CD4-positive, CD25-positive, alpha-beta regulatory T cell (primary cell): ENCODE results near the gene GOLGA8R. TPM values are rescaled to one million over a fixed set of nuclear protein-coding genes. Genes with fewer than 3 reads are reported as not detected.
"Not testable (repeated sequence)": the region's sequence is repeated elsewhere in the genome, so short reads cannot be mapped to it uniquely, and the experiment has no call there.

Experiments
- ATAC-seq, 2 donors: fragments of 150-1000 bp; cut with Tn5 transposase; one replicate each; pipeline ENCODE4 v1.10.0; 2021; ENCODE audit warnings: low read depth in 2 of 2, moderate number of reproducible peaks in 2 of 2, moderate library complexity in 1 of 2
- DNase-seq, 3 donors: peaks; one replicate each; pipeline versions ENCODE4 v3.0.0 to v3.0.0-alpha.2; 2012 to 2022; ENCODE audit warnings: mixed read lengths in 1 of 3
- H3K27ac ChIP-seq: one replicate; pipeline ENCODE4 v1.7.0; 2013; ENCODE audit warnings: mild to moderate bottlenecking, low read length; ENCODE audit not compliant: insufficient read depth, poor library complexity, severe bottlenecking
- H3K27me3 ChIP-seq: one replicate; pipeline ENCODE4 v1.7.0; 2013; ENCODE audit warnings: low read length; ENCODE audit not compliant: control insufficient read depth, insufficient read depth
- H3K36me3 ChIP-seq: one replicate; pipeline ENCODE4 v1.7.0; 2013; ENCODE audit warnings: mild to moderate bottlenecking, low read length, moderate library complexity; ENCODE audit not compliant: control insufficient read depth, insufficient read depth
- H3K4me1 ChIP-seq: 2 replicates; pipeline ENCODE4 v1.7.0; 2013; ENCODE audit warnings: mild to moderate bottlenecking, low read length; ENCODE audit not compliant: insufficient read depth, control insufficient read depth, poor library complexity, severe bottlenecking
- H3K4me3 ChIP-seq: one replicate; pipeline ENCODE4 v1.7.0; 2013; ENCODE audit warnings: low read depth, mild to moderate bottlenecking, low read length, moderate library complexity
- H3K9me3 ChIP-seq, 2 experiments: 1 replicate in 1 of 2; 2 replicates in 1 of 2; pipeline ENCODE4 v1.7.0; 2013; ENCODE audit warnings: low read length in 2 of 2, mild to moderate bottlenecking in 1 of 2, moderate library complexity in 1 of 2; ENCODE audit not compliant: control insufficient read depth in 2 of 2
- H3K27ac Mint-ChIP-seq, 3 donors: one replicate each; pipeline ENCODE4 v1.8.0; 2020 to 2022; ENCODE audit warnings: mild to moderate bottlenecking in 3 of 3, mixed read lengths in 3 of 3, moderate library complexity in 2 of 3
- H3K27me3 Mint-ChIP-seq: one replicate; pipeline ENCODE4 v1.8.0; 2022; ENCODE audit warnings: mild to moderate bottlenecking, mixed read lengths
- H3K36me3 Mint-ChIP-seq: one replicate; pipeline ENCODE4 v1.8.0; 2020; ENCODE audit warnings: mixed read lengths
- H3K4me1 Mint-ChIP-seq, 4 donors: one replicate each; pipeline ENCODE4 v1.8.0; 2020 to 2022; ENCODE audit warnings: mixed read lengths in 4 of 4, mild to moderate bottlenecking in 1 of 4
- H3K4me3 Mint-ChIP-seq, 4 donors: one replicate each; pipeline ENCODE4 v1.8.0; 2020 to 2022; ENCODE audit warnings: mild to moderate bottlenecking in 4 of 4, mixed read lengths in 4 of 4, moderate library complexity in 3 of 4
- H3K9me3 Mint-ChIP-seq, 7 donors: one replicate each; pipeline ENCODE4 v1.8.0; 2020 to 2022; ENCODE audit warnings: mixed read lengths in 7 of 7, mild to moderate bottlenecking in 3 of 7, moderate library complexity in 2 of 7
- polyA plus RNA-seq, 4 donors: library from polyadenylated mRNA; unstranded; fragments of 300-500 nt; fragmentation: Illumina TruSeq; gene quantifications; one replicate each; pipeline ENCODE4 v1.2.3, GENCODE V29; 2021
- total RNA-seq: library from RNA; stranded (reverse); gene quantifications from one replicate; pipeline ENCODE4 v1.2.3, GENCODE V29; 2022

Gene GOLGA8R
- total and polyA plus RNA-seq, 5 donors from 2014 or later = 0.08 to 0.69 TPM; not detected in 3

DNA sequence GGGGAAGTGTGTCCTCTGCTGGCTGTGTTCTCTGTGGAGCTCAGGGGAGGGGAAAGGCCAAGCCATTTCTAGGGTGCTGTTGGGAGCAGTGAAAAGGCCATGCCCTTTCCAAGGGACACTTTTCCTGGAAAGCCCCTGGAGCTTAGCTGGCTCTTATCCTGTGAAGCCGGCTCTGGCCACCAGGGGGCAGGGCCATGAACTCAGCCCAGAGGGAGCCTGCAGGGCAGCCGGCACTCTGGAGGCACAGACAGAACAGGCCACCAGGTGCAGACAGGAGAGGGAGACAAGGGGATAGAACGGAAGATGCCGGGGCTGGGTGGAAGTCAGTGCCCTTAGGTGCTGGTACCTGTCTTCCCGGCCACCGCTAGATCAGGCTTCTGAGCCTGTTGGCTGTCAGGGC lies 15.1 kb downstream of the GOLGA8R start:
- not testable (repeated sequence) for H3K27me3 ChIP-seq, H3K4me1 Mint-ChIP-seq, H3K4me3 Mint-ChIP-seq, H3K36me3 ChIP-seq, H3K36me3 Mint-ChIP-seq, H3K27ac Mint-ChIP-seq, H3K4me3 ChIP-seq, H3K9me3 Mint-ChIP-seq, H3K27me3 Mint-ChIP-seq, H3K27ac ChIP-seq, H3K9me3 ChIP-seq, H3K4me1 ChIP-seq
- ATAC-seq (peak in 1 of 2 donors; percentile 67), DNase-seq (peak in 2 of 3 donors; percentile 15 to 38)

DNA sequence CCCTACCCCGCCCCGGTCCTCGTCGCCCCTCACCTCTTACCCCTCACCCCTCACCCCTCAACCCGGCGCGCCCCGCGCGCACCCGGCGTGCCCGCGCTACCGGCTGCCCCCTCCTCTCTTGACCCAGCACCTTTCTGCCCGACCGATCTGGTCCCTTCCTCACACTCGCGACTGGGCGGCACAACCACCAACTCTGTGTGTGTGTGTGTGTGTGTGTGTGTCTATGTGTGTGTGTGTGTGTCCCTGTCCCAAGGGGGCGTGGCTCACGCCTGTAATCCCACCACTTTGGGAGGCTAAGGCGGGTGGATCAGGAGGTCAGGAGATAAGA lies 20.4 kb downstream of the GOLGA8R start:
- not testable (repeated sequence) for H3K27me3 ChIP-seq, H3K9me3 Mint-ChIP-seq, H3K4me1 Mint-ChIP-seq, H3K4me3 ChIP-seq, DNase-seq, H3K27me3 Mint-ChIP-seq, H3K27ac ChIP-seq, H3K4me3 Mint-ChIP-seq, H3K36me3 ChIP-seq, H3K9me3 ChIP-seq, H3K36me3 Mint-ChIP-seq, H3K27ac Mint-ChIP-seq, H3K4me1 ChIP-seq
- ATAC-seq = peak in 1 of 2 donors; percentile 14

DNA sequence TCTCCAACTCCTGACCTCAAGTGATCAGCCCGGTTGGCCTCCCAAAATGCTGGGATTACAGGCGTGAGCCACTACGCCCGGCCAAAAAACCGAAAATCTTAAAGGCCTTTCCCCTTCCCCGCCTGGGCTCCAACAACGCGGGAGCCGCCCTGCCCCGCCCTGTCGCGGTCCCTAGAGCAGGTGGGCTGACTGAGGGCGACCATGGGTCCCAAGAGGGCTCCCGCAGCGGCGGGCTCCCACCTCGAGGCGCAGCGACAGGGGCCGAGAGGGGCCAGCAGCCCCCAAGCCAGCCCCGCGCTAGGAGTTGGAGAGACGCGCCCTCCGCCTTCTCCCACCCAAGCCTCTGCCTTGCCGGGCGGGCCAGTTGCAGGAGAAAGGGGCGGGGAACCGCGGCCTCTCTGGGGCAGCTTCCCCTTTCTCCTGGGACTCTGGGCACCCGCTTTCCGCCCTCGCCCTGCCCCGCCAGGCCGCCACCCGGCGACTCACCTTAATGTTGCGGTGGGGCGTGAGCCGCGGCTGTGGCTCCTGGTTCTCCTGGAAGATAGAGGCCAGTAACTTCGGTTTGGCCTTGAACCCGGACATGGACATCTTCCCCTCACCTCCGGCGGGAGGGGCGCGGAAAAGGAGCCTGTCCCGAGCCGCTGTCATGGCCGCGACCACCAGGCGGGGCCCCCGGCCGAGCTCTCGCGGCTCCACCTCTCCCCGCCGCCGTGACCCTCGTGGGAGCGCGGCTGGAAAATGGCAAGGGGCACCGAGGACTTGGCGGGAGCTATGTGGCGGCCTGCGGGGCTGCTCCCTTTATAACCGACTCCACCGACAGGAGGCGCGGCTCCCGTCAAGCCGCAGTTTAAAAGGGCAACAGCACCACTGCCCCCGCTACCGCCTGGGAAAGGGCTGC lies 21.0 kb downstream of the GOLGA8R start, which contains the start of gene CHRFAM7A:
Gene CHRFAM7A (minus strand): TSS at position 775 of the 898 bp plus-strand sequence. CDS start 10,189 bp downstream, outside the sequence.
- not testable (repeated sequence) for H3K36me3 Mint-ChIP-seq, H3K9me3 ChIP-seq, DNase-seq, H3K9me3 Mint-ChIP-seq, H3K36me3 ChIP-seq, H3K4me3 ChIP-seq, H3K4me3 Mint-ChIP-seq, H3K4me1 ChIP-seq, H3K27me3 Mint-ChIP-seq, H3K27ac ChIP-seq, H3K27me3 ChIP-seq, H3K27ac Mint-ChIP-seq, H3K4me1 Mint-ChIP-seq
- peak in 1 of 2 donors; percentile 48 for ATAC-seq

DNA sequence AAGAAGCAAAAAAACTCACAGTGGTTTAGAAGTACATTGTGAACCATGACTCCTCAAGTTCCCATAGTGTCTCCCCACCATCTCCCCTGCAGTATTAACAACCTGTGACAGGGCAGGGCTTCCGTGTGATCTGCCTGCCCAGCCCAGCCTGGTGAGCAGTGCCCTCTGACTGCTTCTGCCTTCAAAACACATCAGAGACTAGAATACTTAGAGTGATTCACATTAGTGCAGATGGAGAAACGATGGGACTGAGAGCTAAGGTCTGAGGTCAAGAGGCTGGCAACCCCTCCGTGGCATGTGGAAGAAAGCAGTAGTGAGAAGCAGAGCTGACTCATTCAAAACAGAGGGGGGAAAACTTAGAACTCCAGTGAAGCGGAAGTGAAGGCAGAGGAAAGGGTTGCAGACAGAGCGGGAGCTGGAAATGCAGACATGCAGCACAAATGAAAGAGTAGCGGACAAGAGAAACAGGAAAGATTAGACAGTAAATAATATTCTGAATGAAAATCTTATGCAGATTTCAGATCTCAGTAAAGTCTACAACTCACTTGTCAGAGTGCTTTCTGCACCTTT lies 27.7 kb downstream of the GOLGA8R start:
- not testable (repeated sequence) for ATAC-seq, H3K27ac ChIP-seq, H3K4me3 Mint-ChIP-seq, H3K9me3 Mint-ChIP-seq, H3K36me3 ChIP-seq, H3K9me3 ChIP-seq, H3K27me3 Mint-ChIP-seq, DNase-seq, H3K4me1 ChIP-seq, H3K36me3 Mint-ChIP-seq, H3K27ac Mint-ChIP-seq, H3K4me1 Mint-ChIP-seq, H3K4me3 ChIP-seq, H3K27me3 ChIP-seq

DNA sequence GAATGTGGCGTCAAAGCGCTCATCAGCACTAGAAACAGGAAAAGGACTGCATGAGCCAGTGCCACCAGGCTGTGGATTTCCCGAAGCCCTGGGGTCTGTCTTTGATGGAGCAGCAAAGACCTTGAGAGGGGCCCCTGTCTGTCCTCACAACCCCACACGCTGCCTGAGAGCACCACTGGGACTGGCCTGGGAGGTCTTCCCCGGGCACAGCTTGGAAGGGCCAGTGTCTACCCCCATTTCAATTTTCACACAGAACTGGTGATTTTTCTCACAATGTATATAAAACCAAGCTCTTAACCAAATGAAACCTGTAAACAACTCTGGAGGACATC lies 37.0 kb downstream of the GOLGA8R start:
- not testable (repeated sequence) for H3K4me1 ChIP-seq, ATAC-seq, H3K27ac Mint-ChIP-seq, H3K9me3 Mint-ChIP-seq, H3K36me3 ChIP-seq, DNase-seq, H3K9me3 ChIP-seq, H3K36me3 Mint-ChIP-seq, H3K27me3 Mint-ChIP-seq, H3K4me3 Mint-ChIP-seq, H3K4me3 ChIP-seq, H3K27ac ChIP-seq, H3K4me1 Mint-ChIP-seq, H3K27me3 ChIP-seq

DNA sequence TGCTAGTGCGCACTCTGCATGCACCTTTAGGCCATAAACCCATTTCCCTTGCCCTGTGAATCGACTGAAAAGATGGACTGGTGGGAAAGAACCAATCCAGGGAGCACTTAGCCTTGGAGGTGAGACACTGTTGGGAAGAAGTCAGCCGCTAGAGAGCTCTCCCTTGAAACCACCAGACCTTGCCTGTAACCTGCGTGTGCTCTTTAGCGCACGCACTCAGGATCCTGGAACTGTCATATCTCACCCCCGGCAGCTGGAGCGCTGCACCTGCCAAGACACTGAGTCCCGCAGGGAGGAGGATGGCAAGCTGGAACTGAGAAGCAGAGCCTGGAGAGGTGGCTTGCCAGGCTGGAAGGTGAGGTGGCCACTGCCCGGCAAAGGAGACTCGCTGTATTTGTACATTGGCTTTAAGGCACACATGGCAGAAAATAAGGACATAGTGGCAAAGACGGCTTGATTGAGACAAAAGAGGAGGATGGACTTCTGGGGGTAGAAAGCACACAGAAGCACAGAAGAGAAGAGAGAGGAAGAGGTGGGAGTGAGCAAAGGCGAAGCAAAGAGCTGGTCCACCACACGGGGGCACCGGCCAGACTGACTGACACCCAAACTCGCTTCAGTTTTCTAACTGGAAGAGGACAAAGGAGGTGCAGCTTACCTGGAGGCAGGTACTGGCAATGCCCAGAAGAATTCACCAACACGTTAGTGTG lies 37.5 kb downstream of the GOLGA8R start:
- H3K4me1 ChIP-seq, H3K27me3 Mint-ChIP-seq, H3K4me3 Mint-ChIP-seq, H3K4me1 Mint-ChIP-seq, H3K27me3 ChIP-seq, H3K4me3 ChIP-seq, H3K27ac Mint-ChIP-seq, ATAC-seq, DNase-seq, H3K27ac ChIP-seq, H3K9me3 ChIP-seq, H3K36me3 ChIP-seq, H3K9me3 Mint-ChIP-seq, H3K36me3 Mint-ChIP-seq: not testable (repeated sequence)

DNA sequence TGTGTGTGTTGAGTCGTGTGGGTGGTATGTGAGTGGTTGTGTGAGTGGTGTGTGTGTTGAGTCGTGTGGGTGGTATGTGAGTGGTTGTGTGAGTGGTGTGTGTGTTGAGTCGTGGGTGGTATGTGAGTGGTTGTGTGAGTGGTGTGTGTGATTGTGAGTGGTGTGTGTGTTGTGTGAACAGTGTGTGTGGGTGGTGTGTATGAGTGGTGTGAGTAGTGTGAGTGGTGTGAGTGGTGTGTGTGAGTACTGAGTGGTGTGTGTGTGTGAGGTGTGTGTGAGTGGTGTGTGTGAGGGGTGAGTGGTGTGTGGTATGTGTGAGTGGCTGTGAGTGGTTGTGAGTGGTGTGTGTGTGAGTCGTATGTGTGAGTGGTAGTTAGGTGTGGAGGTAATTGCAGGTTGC lies 38.2 kb downstream of the GOLGA8R start:
- H3K4me3 ChIP-seq, H3K27ac Mint-ChIP-seq, H3K27me3 ChIP-seq, H3K36me3 ChIP-seq, DNase-seq, H3K27ac ChIP-seq, H3K36me3 Mint-ChIP-seq, H3K4me1 ChIP-seq, ATAC-seq, H3K9me3 ChIP-seq, H3K4me1 Mint-ChIP-seq, H3K9me3 Mint-ChIP-seq, H3K4me3 Mint-ChIP-seq, H3K27me3 Mint-ChIP-seq: not testable (repeated sequence)

DNA sequence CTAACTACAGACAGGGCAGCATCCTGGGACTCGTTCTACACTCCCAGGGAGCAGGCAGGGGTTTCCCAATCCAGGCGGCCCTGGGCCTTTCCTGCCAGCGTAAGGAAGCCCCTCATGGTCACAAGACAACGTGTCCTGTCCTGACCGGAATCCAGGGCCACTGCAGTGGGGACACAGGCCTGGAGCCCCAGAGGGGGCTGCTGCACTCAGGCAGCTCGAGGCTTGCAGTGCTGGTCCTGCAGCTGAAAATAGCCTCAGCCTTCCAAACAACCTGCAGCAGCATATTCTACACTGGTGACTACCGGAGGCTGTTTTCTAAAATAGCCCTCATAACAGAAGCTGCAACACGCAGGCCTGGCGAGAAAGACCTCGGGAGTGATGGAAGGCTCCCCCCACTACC lies 39.2 kb downstream of the GOLGA8R start:
- DNase-seq, H3K27ac Mint-ChIP-seq, H3K4me3 ChIP-seq, H3K4me3 Mint-ChIP-seq, H3K27ac ChIP-seq, H3K36me3 Mint-ChIP-seq, H3K4me1 Mint-ChIP-seq, H3K27me3 ChIP-seq, H3K27me3 Mint-ChIP-seq, H3K9me3 ChIP-seq, H3K36me3 ChIP-seq, H3K9me3 Mint-ChIP-seq, ATAC-seq, H3K4me1 ChIP-seq: not testable (repeated sequence)
